K562 (cell line): Measurements from ENCODE around the gene ZNF862. TPM values are rescaled to one million over a fixed set of nuclear protein-coding genes. Genes with fewer than 3 reads are reported as not detected.

ENCODE experiments used
- ATAC-seq: fragments of 200-7000 bp; cut with Tn5 transposase; 3 replicates; pipeline ENCODE4 v1.9.1; 2020; ENCODE audit warnings: moderate library complexity
- BruUV-seq: library from RNA; stranded (reverse); fragments of 400-500 nt; replicated peaks from 2 replicates; lab custom pipeline; 2021; lab: Mats Ljungman, UMichigan
- CTCF ChIA-PET: fragments of 300-600 bp; formaldehyde crosslinking; extraction: SDS; loops from one replicate; lab custom pipeline; 2021; ENCODE audit warnings: low intra/inter-chr PET ratio; lab: Yijun Ruan, JAX
- POLR2A ChIA-PET: fragments of 300-600, 350-650 bp; sonication (Branson Sonifier 250); formaldehyde crosslinking; extraction: SDS; loops from one replicate; lab custom pipeline; 2021; ENCODE audit warnings: antibody characterized with exemption, inconsistent platforms; lab: Yijun Ruan, JAX
- DNase-seq, 4 experiments: peaks; one replicate each; pipeline versions ENCODE4 v3.0.0 to v3.0.0-alpha.2; 2011 to 2018; ENCODE audit warnings: low spot score in 3 of 4, mixed read lengths in 3 of 4; ENCODE audit errors: extremely low read depth in 1 of 4
- FAIRE-seq: peaks from 2 replicates; lab custom pipeline; 2011; peaks lifted over from hg19 to GRCh38; lab: Jason Lieb, UNC
- H2AFZ ChIP-seq: 2 replicates; pipeline ENCODE4 v1.6.0; 2011; ENCODE audit warnings: low read depth, low read length, control low read depth, inconsistent platforms
- H3K27ac ChIP-seq: fragments of 200-600 bp; 3 replicates; pipeline ENCODE4 v1.8.0; 2011; ENCODE audit warnings: low read depth, mild to moderate bottlenecking, control low read depth, inconsistent platforms, low read length, moderate library complexity, mixed read lengths; ENCODE audit errors: extremely low read depth
- H3K27me3 ChIP-seq, 2 experiments: fragments of 300-600 bp in 1 of 2; 2 replicates in 1 of 2; 3 replicates in 1 of 2; pipeline versions ENCODE4 v1.6.0 to v1.8.0; 2011; ENCODE audit warnings: inconsistent platforms in 2 of 2, low read length in 2 of 2, mild to moderate bottlenecking in 1 of 2, mixed read lengths in 1 of 2, moderate library complexity in 1 of 2; ENCODE audit not compliant: control insufficient read depth in 2 of 2, insufficient read depth in 2 of 2
- H3K36me3 ChIP-seq: fragments of 300-600 bp; 3 replicates; pipeline ENCODE4 v1.8.0; 2011; ENCODE audit warnings: mild to moderate bottlenecking, low read length, inconsistent platforms; ENCODE audit not compliant: control insufficient read depth, insufficient read depth
- H3K4me1 ChIP-seq, 2 experiments: fragments of 200-600 bp in 1 of 2; replicated peaks in 1 of 2; 2 replicates in 1 of 2; 3 replicates in 1 of 2; pipeline versions ENCODE4 v1.5.1 to v1.8.0; 2011; ENCODE audit warnings: inconsistent platforms in 2 of 2, low read length in 2 of 2, mild to moderate bottlenecking in 1 of 2, mixed read lengths in 1 of 2, moderate library complexity in 1 of 2; ENCODE audit not compliant: control insufficient read depth in 2 of 2, insufficient read depth in 2 of 2
- H3K4me2 ChIP-seq: 2 replicates; pipeline ENCODE4 v1.6.1; 2011; ENCODE audit warnings: low read length, control low read depth, inconsistent platforms, mixed read lengths; ENCODE audit not compliant: insufficient read depth
- H3K4me3 ChIP-seq: fragments of 200-600 bp; sonication (generic), shearing (Covaris generic); 2 replicates; pipeline ENCODE4 v1.5.1; 2016; ENCODE audit warnings: control low read depth, inconsistent platforms
- H3K79me2 ChIP-seq: fragments of 200-600 bp; 3 replicates; pipeline ENCODE4 v1.8.0; 2011; ENCODE audit warnings: low read length, inconsistent platforms; ENCODE audit not compliant: control insufficient read depth, insufficient read depth
- H3K9ac ChIP-seq, 2 experiments: 2 replicates each; pipeline versions ENCODE4 v1.6.0 to v1.6.1; 2011; ENCODE audit warnings: low read depth in 2 of 2, low read length in 2 of 2, control low read depth in 1 of 2, inconsistent platforms in 1 of 2, mild to moderate bottlenecking in 1 of 2, mixed read lengths in 1 of 2; ENCODE audit not compliant: insufficient read depth in 1 of 2
- H3K9me1 ChIP-seq: one replicate; pipeline ENCODE4 v1.6.0; 2011; ENCODE audit warnings: inconsistent platforms, mild to moderate bottlenecking, low read length, moderate library complexity; ENCODE audit not compliant: control insufficient read depth, insufficient read depth
- H3K9me3 ChIP-seq: replicated peaks from 2 replicates; pipeline ENCODE4 v1.5.1; 2011; ENCODE audit warnings: low read depth, low read length, inconsistent platforms; ENCODE audit not compliant: control insufficient read depth, insufficient read depth
- H4K20me1 ChIP-seq: replicated peaks from 2 replicates; pipeline ENCODE4 v1.6.1; 2011; ENCODE audit warnings: low read length, inconsistent platforms, mixed read lengths; ENCODE audit not compliant: control insufficient read depth, insufficient read depth
- NFIC ChIP-seq: fragments of 450-650 bp; IDR thresholded peaks from 2 replicates; pipeline ENCODE4 v1.6.1; 2017; ENCODE audit warnings: mild to moderate bottlenecking, inconsistent platforms
- ZBTB49 ChIP-seq: sonication (generic); formaldehyde crosslinking; IDR thresholded peaks from 2 replicates; pipeline ENCODE4 v1.8.0; 2022; ENCODE audit warnings: missing genetic modification reagents, mild to moderate bottlenecking, borderline replicate concordance
- ZNF280B ChIP-seq: fragments of 250-450 bp; sonication (Bioruptor Pico); IDR thresholded peaks from 2 replicates; pipeline ENCODE4 v1.5.1; 2021; ENCODE audit warnings: mild to moderate bottlenecking
- WGBS: fragments of 100-300 bp; shearing (Covaris generic); methylation state at CpG from one replicate; pipeline ENCODE4 v1.1.6; 2016; ENCODE audit warnings: low coverage, mixed read lengths; ENCODE audit not compliant: insufficient coverage; ENCODE audit errors: missing lambda C conversion rate; 5-methylcytosine and 5-hydroxymethylcytosine counted together
- in situ Hi-C: fragments of 300-500 bp; cut with MboI; formaldehyde crosslinking; loops from 4 replicates; pipeline ENCODE4 v1.15.0; 2018; ENCODE audit warnings: inconsistent platforms, mixed read lengths
- intact Hi-C: fragments of 100-400 bp; cut with micrococcal nuclease; formaldehyde crosslinking; loops from 2 replicates; pipeline ENCODE4 v1.14.2; 2022
- polyA plus RNA-seq, 8 experiments: library from polyadenylated mRNA; depleted of rRNA in 4 of 8; stranded (reverse) in 5 of 8; unstranded in 3 of 8; fragments of >200 nt; fragmentation: Nextera tagmentation in 2 of 8; fragmentation: Illumina TruSeq in 1 of 8; extraction: Ambion mirVana in 2 of 8; extraction: Trizol in 1 of 8; gene quantifications; 2 replicates each; pipeline versions ENCODE4 v1.2.1 to v1.2.3, GENCODE V29; 2011 to 2014; ENCODE audit warnings: inconsistent platforms in 1 of 8, missing spikeins in 1 of 8
- total RNA-seq, 7 experiments: library from RNA; depleted of rRNA in 6 of 7; stranded (reverse); fragments of >200 nt in 6 of 7; fragmentation: Illumina TruSeq in 2 of 7; extraction: Trizol in 2 of 7; gene quantifications; 2 replicates each; pipeline versions ENCODE4 v1.2.1 to v1.2.3, GENCODE V29; 2011 to 2021; ENCODE audit warnings: low replicate concordance in 1 of 7

ZNF862 gene
- total and polyA plus RNA-seq, 9 of the 15 experiments (the other 6 are each of a cell fraction or from before 2014, with no cell fraction given): 1.1 to 3.9 (median 2.6) TPM

- H3K36me3 ChIP-seq: no peaks in the 10 kb centered on the region
- CTCF ChIA-PET: no interaction called here
- no peak for TF ChIP-seq ZNF280B (CRISPR knock-in tag)
- peak; percentile 40; the same call in 1 of the 2 replicates for TF ChIP-seq NFIC
- TF ChIP-seq ZBTB49 (CRISPR knock-in tag): no peak
- H3K9me1 ChIP-seq: no peaks in the 10 kb centered on the region
- no peaks in the 10 kb centered on the region for H3K9me3 ChIP-seq
- no peak overlapping the region for H2AFZ ChIP-seq
- POLR2A ChIA-PET: interaction anchor here (0.8 to 1.0 kb wide), 3 partner anchors 10 to 113 kb away, joined by 3 to 4 read pairs (median 3); no protein-coding TSS in a partner anchor
- no peak overlapping the region for H3K4me2 ChIP-seq
- H3K79me2 ChIP-seq: no peaks in the 10 kb centered on the region
- peaks cover 36% of the 10 kb centered on the region for H4K20me1 ChIP-seq
- WGBS: 5% methylated on average over 17 of the region's 17 CpGs
- H3K9ac ChIP-seq: no peak overlapping the region
- FAIRE-seq (no peak), DNase-seq (no peak), ATAC-seq (no peak)
- H3K4me1 ChIP-seq: peaks cover 6 to 77% of the 10 kb centered on the region in 2 experiments
- H3K4me3 ChIP-seq: no peak overlapping the region
- BruUV-seq: no TSS peak
- intact Hi-C loops (no loop called here), in situ Hi-C loops (no loop called here)
- no peak overlapping the region for H3K27ac ChIP-seq
- peaks cover 29 to 93% of the 10 kb centered on the region in 2 experiments; a peak in 4 of 5 replicates for H3K27me3 ChIP-seq
Observed at GRCh38 chr7:149820622-149821190, 17.5 kb upstream of the ZNF862 start.
